Upper lobe of right lung (tissue), 1 donor: ENCODE data around the gene BUB3. TPM values are rescaled to one million over a fixed set of nuclear protein-coding genes. Genes with fewer than 3 reads are reported as not detected.
A peak's percentile ranks its signal among the peaks of the same experiment; 100 is the strongest.

Source experiments
- ATAC-seq: fragments of 200-7000 bp; cut with Tn5 transposase; one replicate; pipeline ENCODE4 v1.9.1; 2020; ENCODE audit warnings: mild to moderate bottlenecking, moderate library complexity
- DNase-seq: peaks from one replicate; pipeline ENCODE4 v3.0.0-alpha.2; 2020
- H3K27ac ChIP-seq: fragments of 200-600 bp; one replicate; pipeline ENCODE4 v1.8.0; 2022
- H3K27me3 ChIP-seq: fragments of 200-600 bp; one replicate; pipeline ENCODE4 v1.8.0; 2022; ENCODE audit warnings: mild to moderate bottlenecking
- H3K36me3 ChIP-seq: fragments of 200-600 bp; one replicate; pipeline ENCODE4 v1.8.0; 2022
- H3K4me1 ChIP-seq: fragments of 200-600 bp; one replicate; pipeline ENCODE4 v1.8.0; 2022
- H3K4me3 ChIP-seq: fragments of 200-600 bp; one replicate; pipeline ENCODE4 v1.8.0; 2022; ENCODE audit warnings: mild to moderate bottlenecking
- H3K9me3 ChIP-seq: fragments of 200-600 bp; one replicate; pipeline ENCODE4 v1.8.0; 2022
- CTCF ChIP-seq: fragments of 200-600 bp; IDR thresholded peaks from one replicate; pipeline ENCODE4 v1.8.0; 2022; ENCODE audit warnings: antibody characterized with exemption
- intact Hi-C: fragments of 100-400 bp; cut with DNase I; formaldehyde crosslinking; loops from one replicate; pipeline ENCODE4 v1.11.0; 2022
- total RNA-seq: library from RNA; stranded (reverse); fragmentation: NEBNext Ultra II Directional; extraction: Animal tissue kit (Norgen Biotek cat#: 25700); gene quantifications from one replicate; pipeline ENCODE4 v1.2.1, GENCODE V29; 2021
- donor health status: DM: no; HTN: yes; CAD: no; lungs with severe emphysema.

Gene BUB3
- total RNA-seq, 1 donor from 2014 or later = 61.8 TPM

GRCh38 chr10:123135415-123136141, 18.6 kb upstream of the BUB3 start, which contains the start of gene HMX3:
TSS of gene HMX3 (plus strand) at chr10:123135970. CDS start at chr10:123136051, 81 bp downstream.
- ATAC-seq = no peak

GRCh38 chr10:123136221-123136805, 17.9 kb upstream of the BUB3 start:
- no peak overlapping the region for H3K4me3 ChIP-seq
- ATAC-seq (no peak), DNase-seq (no peak)
- H3K36me3 ChIP-seq = no peaks in the 10 kb centered on the region
- H3K9me3 ChIP-seq = no peaks in the 10 kb centered on the region
- no peak overlapping the region for H3K27ac ChIP-seq
- intact Hi-C loops = no loop called here
- no peak for TF ChIP-seq CTCF
- peaks cover 100% of the 10 kb centered on the region for H3K27me3 ChIP-seq
- H3K4me1 ChIP-seq = peaks cover 53% of the 10 kb centered on the region

More at GRCh38 chr10:123135415-123136141, 18.6 kb upstream of the BUB3 start, which contains the start of gene HMX3:
- H3K27ac ChIP-seq = no peak within 1 kb of the TSS
- no peaks in the 10 kb centered on the region for H3K9me3 ChIP-seq
- intact Hi-C loops = no loop called here
- peak within 1 kb of the TSS; percentile 39 for H3K4me3 ChIP-seq
- DNase-seq = no peak
- peaks cover 53% of the 10 kb centered on the region for H3K4me1 ChIP-seq
- no peak for TF ChIP-seq CTCF
- H3K36me3 ChIP-seq = no peaks in the 10 kb centered on the region
- H3K27me3 ChIP-seq = peaks cover 100% of the 10 kb centered on the region

GRCh38 chr10:123136806-123137642, 17.2 kb upstream of the BUB3 start:
- H3K36me3 ChIP-seq = no peaks in the 10 kb centered on the region
- DNase-seq (no peak), ATAC-seq (no peak)
- peaks cover 100% of the 10 kb centered on the region for H3K27me3 ChIP-seq
- H3K4me3 ChIP-seq = no peak overlapping the region
- H3K4me1 ChIP-seq = peaks cover 53% of the 10 kb centered on the region
- intact Hi-C loops = no loop called here
- no peaks in the 10 kb centered on the region for H3K9me3 ChIP-seq
- TF ChIP-seq CTCF = no peak
- no peak overlapping the region for H3K27ac ChIP-seq

- no peak for ATAC-seq
- DNase-seq = no peak
- Histone ChIP-seq H3K27me3 (peaks cover 100% of the 10 kb centered on the region), H3K36me3 (no peaks in the 10 kb centered on the region), H3K27ac (no peak overlapping the region), H3K4me3 (no peak overlapping the region), H3K4me1 (peaks cover 45% of the 10 kb centered on the region), H3K9me3 (no peaks in the 10 kb centered on the region)
- intact Hi-C loops = no loop called here
- TF ChIP-seq CTCF = no peak
These were observed 15.1 kb upstream of the BUB3 start for GRCh38 chr10:123139165-123139520.

- H3K27ac ChIP-seq = no peak overlapping the region
- no peak for TF ChIP-seq CTCF
- DNase-seq (no peak), ATAC-seq (peak; percentile 24)
- no peaks in the 10 kb centered on the region for H3K36me3 ChIP-seq
- H3K4me1 ChIP-seq = peaks cover 41% of the 10 kb centered on the region
- no peak overlapping the region for H3K4me3 ChIP-seq
- intact Hi-C loops = no loop called here
- no peaks in the 10 kb centered on the region for H3K9me3 ChIP-seq
- peaks cover 100% of the 10 kb centered on the region for H3K27me3 ChIP-seq
These were observed 14.6 kb upstream of the BUB3 start for GRCh38 chr10:123139521-123140163.
